NCI-H446 treated with DMSO at 0.1 percent for 48 hours (cell line): Measurements from ENCODE around the gene TMEM256.
"Not testable (repeated sequence)": the region's sequence is repeated elsewhere in the genome, so short reads cannot be mapped to it uniquely, and the experiment has no call there.

Experiments
- DNase-seq: peaks from one replicate; lab custom pipeline; 2025; lab: John Stamatoyannopoulos, UW

The TMEM256 gene

GRCh38 chr17:7383742-7384488 lies 20.0 kb downstream of the TMEM256 start:
- no peak for DNase-seq

- DNase-seq = no peak
These were observed 20.5 kb downstream of the TMEM256 start for GRCh38 chr17:7383371-7383741.

- DNase-seq = no peak
These were observed 21.0 kb downstream of the TMEM256 start for GRCh38 chr17:7382901-7383300.

GRCh38 chr17:7380855-7381683 lies 22.8 kb downstream of the TMEM256 start, which contains the start of gene TNK1:
Gene TNK1 (plus strand): TSS chr17:7381089. CDS start chr17:7382927, 1,838 bp downstream.
- DNase-seq = no peak

- peak; percentile 50 for DNase-seq
These were observed 23.6 kb downstream of the TMEM256 start for GRCh38 chr17:7380321-7380720.

GRCh38 chr17:7379134-7379533 lies 24.8 kb downstream of the TMEM256 start:
- DNase-seq = no peak

- DNase-seq = no peak
These were observed 29.5 kb downstream of the TMEM256 start for GRCh38 chr17:7374353-7374752.

- no peak for DNase-seq
These were observed 33.0 kb downstream of the TMEM256 start for GRCh38 chr17:7370853-7371252.

- DNase-seq = no peak
These were observed 34.1 kb downstream of the TMEM256 start for GRCh38 chr17:7369825-7370224.

GRCh38 chr17:7368599-7368994 lies 35.3 kb downstream of the TMEM256 start:
- not testable (repeated sequence) for DNase-seq

- DNase-seq = no peak
These were observed 35.8 kb downstream of the TMEM256 start for GRCh38 chr17:7367918-7368598.

GRCh38 chr17:7367083-7367482 lies 36.8 kb downstream of the TMEM256 start:
- DNase-seq = no peak

GRCh38 chr17:7365963-7366362 lies 37.9 kb downstream of the TMEM256 start:
- DNase-seq = not testable (repeated sequence)

GRCh38 chr17:7363311-7363710 lies 40.6 kb downstream of the TMEM256 start:
- DNase-seq = no peak

GRCh38 chr17:7361906-7362305 lies 42.0 kb downstream of the TMEM256 start:
- no peak for DNase-seq

GRCh38 chr17:7357381-7357780 lies 46.5 kb downstream of the TMEM256 start:
- no peak for DNase-seq

GRCh38 chr17:7356756-7357155 lies 47.1 kb downstream of the TMEM256 start:
- no peak for DNase-seq

- peak; percentile 27 for DNase-seq
These were observed 47.8 kb downstream of the TMEM256 start for GRCh38 chr17:7356072-7356549.

GRCh38 chr17:7355573-7355972 lies 48.3 kb downstream of the TMEM256 start:
- no peak for DNase-seq

GRCh38 chr17:7355053-7355452 lies 48.8 kb downstream of the TMEM256 start, which contains the start of gene TMEM95:
Gene TMEM95 (plus strand): TSS chr17:7355156. CDS start chr17:7355205, 49 bp downstream.
- DNase-seq = no peak

- no peak for DNase-seq
These were observed 49.5 kb downstream of the TMEM256 start for GRCh38 chr17:7354262-7354843.
